GM19099 (cell line): Measurements from ENCODE around the gene EIF1.
A peak's percentile ranks its signal among the peaks of the same experiment; 100 is the strongest.

Source experiments
- POLR2A ChIP-seq: IDR thresholded peaks from 3 replicates; pipeline ENCODE4 v1.6.1; 2011; ENCODE audit warnings: low read depth; ENCODE audit not compliant: insufficient read length; ENCODE audit errors: extremely low read depth

The EIF1 gene

DNA sequence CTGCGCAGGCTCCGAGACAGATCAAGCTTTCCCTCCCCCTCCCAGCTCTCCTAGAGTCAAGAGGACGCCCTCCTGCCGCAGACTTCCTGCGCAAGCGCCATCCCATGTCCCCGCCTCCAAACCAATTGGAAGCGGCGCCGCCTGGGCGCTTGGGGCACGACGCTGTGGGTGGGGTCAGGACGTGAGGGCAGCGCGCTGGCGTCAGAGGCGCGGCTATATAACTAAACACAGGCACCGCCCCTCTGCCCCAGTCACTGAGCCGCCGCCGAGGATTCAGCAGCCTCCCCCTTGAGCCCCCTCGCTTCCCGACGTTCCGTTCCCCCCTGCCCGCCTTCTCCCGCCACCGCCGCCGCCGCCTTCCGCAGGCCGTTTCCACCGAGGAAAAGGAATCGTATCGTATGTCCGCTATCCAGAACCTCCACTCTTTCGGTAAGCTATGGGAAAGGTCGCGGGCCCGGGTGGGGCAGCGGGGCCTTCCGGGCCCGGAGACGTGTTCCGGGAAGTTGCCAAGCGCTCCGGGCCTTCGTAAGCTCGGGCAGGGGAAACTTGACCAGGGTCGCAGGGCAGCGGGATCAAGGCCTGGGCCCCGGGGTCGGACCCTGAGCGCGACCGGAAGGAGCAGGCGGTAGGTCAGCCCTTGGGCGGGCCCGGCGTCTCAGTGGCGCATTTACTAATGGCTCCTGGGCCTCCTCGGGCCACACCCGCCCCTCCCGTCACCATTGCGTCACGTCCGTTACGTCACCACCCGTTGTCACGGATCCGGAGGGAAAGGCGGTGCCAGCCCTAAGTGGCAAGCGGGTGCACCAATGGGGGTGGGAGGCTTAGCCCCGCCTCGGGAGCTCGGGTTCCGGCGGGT is at the start of gene EIF1:
Gene EIF1 (plus strand): TSS at position 245 of the 856 bp plus-strand sequence. CDS start 154 bp downstream, at position 399.
- TF ChIP-seq POLR2A, result peak; percentile 100

DNA sequence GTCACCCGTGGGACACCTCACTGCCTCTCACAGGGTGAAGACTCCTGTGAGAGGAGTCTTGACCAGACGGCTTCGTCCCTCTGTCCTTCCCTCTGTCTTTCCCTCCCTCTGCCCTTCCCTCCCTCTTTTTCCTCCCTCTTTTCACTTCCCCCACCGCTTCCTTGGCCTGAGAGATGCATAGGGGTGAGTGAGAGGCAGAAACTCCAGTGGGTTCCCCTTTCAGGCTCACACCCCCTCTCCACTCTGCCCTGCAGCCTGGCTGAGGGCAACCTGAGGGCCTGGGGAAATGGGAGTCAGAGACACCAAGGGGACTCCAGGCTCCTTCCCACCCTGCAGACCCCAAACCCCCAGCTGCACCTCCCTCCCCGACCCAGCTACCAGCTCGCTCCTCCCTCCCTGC is 49.7 kb upstream of the EIF1 start:
- no peak for TF ChIP-seq POLR2A

DNA sequence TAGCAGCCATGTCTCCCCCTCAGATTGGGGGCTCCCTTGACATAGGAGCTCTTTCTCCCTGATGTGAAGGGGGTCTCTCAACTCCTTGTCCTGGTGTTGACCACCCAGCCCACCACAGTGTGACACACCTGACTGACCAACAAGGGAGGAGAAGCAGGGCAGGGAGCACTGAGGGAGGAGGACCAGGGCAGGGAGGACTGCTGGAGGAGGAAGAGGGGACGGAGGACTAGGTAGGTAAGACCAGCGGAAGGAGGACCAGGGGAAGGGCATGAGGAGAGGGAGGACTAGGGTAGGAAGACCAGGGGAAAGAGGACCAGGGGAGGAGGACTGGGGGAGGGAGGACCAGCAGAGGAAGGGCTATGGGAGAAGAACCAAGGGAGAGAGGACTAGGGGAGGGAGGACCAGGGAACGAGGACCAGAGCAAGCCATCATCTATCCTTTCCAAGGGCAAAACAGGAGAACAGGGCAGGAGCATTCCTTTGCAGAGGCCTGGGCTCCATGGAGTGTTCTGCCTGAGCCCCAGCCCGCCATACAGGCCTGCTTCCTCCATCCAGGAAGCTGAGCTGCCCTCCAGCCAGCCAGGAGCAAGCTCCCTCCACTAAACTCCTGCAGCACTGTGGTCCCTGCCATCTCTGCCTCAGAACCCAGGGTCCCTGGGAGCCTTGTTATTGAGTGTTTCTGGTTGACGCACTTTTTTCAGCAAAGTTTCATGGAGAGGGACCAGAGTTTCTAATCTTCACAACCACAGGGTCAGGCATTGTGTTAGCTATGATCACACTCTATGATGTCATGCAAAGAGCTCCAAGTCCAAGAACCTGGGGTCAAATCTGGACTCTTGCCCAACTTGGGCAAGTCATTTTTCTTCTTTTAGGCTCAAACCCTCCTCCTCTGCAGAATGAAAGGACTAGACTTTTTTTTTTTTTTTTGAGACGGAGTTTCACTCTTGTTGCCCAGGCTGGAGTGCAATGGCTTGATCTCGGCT is 48.9 kb upstream of the EIF1 start:
- no peak for TF ChIP-seq POLR2A

DNA sequence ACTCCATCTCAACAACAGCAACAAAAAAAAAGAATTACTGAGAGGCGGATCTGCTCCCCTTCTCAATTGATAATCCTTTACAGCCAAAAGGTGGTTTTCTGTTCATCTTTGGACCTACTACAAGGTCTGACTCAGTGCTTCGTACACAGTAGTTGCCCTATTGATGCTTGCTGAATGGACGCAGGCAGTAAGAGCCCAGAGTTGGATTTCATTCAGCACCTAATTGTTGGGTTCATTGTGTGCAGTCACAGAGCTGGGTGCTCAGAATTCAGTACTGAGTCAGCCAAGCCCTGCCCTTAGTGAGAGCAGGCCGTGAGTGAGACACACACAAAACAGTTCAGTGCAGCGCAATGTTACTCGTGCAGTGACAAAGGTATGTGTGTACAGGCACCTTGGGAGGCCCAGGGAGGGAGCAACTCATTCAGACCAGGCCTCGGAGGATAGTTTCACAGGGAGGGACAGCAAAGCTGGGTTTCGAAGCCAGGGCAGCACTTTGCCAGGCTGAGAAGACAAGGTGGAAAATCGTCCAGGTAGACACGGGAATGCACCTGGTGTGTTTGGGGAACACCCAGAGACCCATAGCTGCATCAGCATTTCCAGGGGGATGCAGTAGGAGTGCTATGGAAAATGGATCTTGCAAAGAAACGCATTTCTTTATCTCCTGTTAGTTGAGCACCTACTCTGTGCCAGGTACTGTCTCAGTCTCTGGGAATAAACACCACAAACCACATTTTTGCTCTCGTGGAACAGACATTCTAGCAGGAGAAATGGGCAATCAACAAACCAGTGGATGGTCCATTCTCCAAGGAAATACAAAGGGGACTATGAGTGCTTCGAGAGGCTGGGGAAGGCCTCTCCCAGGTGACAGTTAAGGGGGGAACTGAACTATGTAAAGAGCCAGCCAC is 46.2 kb upstream of the EIF1 start:
- TF ChIP-seq POLR2A, result no peak

DNA sequence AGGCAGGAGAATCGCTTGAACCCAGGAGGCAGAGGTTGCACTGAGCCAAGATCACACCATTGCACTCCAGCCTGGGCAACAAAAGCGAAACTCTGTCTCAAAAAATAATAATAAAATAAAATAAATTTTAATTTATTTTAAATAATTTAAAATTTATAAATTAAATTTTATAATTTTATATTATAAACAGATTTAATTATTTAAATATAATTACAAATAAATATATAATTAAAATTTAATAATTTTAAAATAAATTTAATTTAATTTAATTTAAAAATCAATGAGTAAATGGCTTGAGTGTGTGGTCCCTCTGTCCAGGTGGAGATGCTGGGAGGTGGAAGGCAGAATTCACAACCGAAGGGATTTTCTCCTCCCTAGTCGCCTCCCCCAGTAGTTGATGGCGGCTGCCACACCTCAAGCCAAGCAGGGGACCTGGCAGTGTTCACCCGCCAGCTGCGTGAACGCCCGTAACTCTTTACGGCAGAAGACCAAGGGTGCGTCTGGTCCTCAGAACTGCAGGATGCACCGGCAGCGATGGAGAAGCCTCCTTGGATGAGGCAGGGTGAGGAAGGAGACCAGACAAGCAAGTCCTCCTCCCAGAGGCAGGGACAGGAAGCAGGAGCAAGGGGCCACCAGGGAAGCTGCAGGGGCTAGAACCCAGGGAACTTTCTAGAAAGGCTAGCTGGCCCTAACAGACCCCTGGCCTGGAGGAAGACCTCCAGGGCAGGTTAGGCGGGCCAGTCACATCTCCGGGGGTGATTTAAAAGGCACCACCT is 41.5 kb upstream of the EIF1 start:
- no peak for TF ChIP-seq POLR2A

DNA sequence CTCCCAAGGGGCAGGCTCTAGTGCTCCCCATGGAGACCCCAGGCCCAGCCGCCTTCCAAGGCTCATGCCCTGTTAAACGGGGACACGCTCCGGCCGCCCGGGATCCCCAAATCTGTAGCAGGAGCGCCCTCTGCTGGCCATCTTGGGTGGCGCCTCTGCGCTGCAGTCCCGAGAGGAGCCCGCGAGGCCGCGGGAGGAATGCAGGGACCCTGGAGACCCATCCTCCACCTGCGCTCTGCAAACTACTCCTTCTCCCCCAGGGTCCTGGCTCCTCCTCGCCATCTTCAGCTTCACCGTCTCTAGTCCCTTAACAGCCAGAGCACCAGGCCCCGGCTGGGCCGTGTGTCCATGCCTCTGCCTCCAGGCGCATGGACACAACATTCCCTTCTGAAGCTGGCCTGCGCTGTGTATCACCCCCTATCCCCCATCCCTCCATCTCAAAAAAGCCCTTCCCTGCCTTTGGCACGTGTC is 40.7 kb upstream of the EIF1 start:
- no peak for TF ChIP-seq POLR2A

DNA sequence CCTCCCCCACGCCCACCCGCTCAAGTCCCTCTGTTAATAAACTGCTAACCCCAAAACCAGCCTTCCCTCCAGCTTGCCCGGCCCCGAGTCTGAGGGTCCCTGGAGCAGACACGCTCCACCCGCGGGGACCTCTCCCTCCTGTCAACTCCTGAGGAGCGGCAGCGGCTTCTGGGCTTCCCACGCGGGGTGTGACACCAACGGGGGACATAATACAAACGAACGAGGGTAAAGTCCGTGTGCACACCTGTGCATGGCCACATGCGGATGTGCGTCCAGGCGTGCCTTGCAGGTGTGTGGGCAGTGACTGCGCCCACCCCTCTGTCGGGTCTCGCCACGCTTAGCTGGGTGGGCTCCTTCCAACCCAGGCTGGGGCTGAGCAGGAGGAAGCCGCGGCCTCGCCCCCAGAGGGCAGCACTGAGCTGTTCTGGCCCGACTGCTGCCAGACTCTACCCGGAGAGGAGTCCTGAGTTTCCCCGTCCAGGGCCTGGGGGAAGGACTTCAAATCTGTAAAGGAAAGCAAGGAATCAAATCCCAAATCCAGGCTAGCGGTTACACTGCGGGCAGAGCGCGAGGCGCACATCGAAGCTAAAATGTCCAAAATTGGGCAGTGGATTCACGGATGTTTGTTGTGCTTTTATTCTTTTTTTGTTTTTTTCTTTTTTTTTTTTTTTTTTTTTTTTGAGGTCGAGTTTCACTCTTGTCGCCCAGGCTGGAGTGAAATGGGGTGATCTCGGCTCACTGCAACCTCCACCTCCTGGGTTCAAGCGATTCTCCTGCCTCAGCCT is 40.1 kb upstream of the EIF1 start:
- TF ChIP-seq POLR2A, result no peak

DNA sequence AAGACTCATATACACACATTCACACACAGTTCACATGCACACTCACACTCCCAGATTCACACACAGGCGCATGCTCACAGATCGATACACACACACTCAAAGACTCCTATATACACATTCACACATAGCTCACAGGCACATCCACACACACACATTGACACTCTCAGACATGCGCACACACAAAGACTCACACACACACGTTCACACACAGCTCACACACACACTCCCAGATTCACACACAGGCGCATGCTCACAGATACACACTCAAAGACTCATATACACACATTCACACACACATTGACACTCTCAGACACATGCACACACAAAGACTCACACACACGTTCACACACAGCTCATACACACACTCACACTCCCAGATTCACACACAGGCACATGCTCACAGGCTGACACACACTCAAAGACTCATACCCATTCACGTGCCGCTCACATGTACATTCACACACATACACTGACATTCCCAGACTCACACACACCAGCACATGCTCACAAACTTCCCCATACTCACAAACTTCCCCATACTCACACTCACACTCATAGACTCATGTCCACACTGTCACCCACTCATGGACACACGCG is 38.7 kb upstream of the EIF1 start:
- TF ChIP-seq POLR2A, result no peak

DNA sequence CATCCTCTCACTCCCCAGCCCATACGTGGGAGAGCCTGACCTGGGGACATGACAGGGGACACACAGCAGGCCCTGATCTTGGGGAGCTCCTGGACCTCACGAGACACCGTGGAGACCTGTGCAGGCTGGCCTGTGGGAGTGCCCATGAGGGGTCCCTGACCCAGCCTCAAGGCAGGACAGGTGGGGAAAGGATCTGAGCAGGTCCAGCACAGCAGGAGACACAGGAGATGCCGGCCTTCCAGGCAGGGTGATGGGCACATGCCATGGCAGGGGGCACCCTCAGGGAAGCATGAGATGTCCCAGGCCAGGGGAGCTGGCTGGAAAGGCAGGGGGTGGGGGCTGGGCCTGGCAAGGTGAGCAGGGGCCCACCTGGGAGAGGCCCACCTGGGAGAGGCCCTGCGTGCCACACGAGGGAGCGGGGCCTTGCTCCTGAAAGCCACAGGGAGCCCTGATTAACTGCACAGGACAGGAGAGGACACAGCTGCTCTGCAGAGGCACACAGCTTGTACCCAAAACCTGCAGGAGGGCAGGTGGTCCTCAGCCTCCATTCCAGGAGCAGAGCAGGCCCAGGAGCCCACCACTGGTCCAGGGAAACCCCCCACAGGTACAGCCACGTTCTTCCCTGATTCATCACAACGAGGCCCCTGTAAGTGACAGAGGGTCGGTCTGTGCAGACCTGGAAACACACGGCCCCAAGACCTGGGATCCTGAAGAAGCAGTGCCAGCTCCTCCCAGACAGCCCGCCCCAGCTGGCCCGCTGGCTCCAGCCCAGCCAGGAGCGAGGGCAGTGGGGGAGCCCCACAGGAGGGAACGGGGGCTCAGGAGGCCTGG is 37.7 kb upstream of the EIF1 start:
- TF ChIP-seq POLR2A, result no peak

DNA sequence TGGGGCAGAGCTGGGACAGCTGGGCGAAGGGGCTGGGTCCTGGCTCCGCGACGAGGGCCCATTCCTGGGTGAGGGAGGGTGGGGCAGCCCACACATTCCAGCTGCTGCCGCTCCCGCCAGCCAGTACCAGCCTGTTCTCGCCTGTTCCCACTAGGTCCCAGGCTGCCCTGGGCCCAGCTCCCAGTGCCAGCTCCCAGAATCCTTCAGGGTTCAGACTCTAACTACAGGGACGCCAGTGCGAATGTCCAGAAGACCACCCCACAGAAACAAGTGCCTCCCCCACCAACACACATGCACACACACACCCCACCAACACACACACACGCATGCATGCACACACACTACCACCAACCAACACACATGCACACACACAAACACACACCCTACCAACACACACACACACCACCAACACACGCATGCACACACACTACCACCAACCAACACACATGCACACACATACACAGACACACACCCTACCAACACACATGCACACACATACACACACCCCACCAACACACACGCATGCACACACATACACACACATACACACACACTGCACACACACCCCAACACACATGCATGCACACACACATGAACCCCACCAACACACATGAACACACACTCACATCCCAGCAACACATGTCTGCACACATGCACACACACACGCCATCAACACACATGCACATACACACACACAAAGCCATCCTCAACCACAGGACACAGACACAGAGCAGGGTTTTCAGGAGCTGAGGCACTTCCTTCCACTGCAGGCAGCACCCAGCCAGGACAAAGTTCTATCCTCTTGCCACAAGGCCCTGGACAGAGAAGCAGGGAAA is 36.8 kb upstream of the EIF1 start:
- no peak for TF ChIP-seq POLR2A

DNA sequence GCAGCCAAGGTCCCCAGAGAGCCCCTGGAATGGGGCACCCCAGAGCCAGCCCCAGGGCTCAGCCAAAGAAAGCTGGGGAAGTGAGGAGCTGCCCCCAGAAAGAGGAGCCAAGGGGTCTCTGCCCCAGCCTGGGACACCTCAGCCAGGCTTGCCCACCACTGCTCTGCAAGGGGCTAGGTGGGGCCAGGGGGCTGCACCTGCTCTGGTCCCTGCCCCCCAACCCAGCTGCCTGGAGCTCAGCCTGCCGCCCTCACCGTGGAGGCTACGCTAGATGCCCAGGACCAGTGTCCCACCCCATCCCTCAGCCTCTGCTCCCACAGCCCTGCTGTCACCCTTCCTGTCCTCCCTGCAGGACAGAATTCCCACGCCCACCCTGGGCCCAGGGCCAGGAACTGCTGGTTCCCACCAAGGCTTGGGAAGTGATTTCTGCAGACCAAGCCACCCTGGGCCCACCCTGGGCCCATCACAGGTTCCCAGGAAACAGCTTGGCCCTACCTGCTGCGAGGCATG is 36.2 kb upstream of the EIF1 start:
- TF ChIP-seq POLR2A, result no peak
